ENCODE results near the gene NKX2-4.
"Not testable (repeated sequence)": the region's sequence is repeated elsewhere in the genome, so short reads cannot be mapped to it uniquely, and the experiment has no call there.

NKX2-4 gene

GRCh38 chr20:21393816-21394519, 3.4 kb downstream of the NKX2-4 start:
- no peak for DNase-seq

- DNase-seq: no peak
These were observed 4.2 kb downstream of the NKX2-4 start for GRCh38 chr20:21393166-21393565.

- no peak for DNase-seq
These were observed 5.4 kb downstream of the NKX2-4 start for GRCh38 chr20:21391972-21392352.

- DNase-seq: peak in 1 of 2 experiments; percentile 43
These were observed 5.9 kb downstream of the NKX2-4 start for GRCh38 chr20:21391185-21391971.

- DNase-seq: no peak
These were observed 6.6 kb downstream of the NKX2-4 start for GRCh38 chr20:21390768-21391167.

GRCh38 chr20:21389368-21389767, 8.0 kb downstream of the NKX2-4 start:
- DNase-seq: no peak

GRCh38 chr20:21388566-21388965, 8.8 kb downstream of the NKX2-4 start:
- DNase-seq: no peak

GRCh38 chr20:21387528-21387927, 9.8 kb downstream of the NKX2-4 start:
- DNase-seq: no peak

- DNase-seq: no peak
These were observed 11.2 kb downstream of the NKX2-4 start for GRCh38 chr20:21386111-21386510.

- DNase-seq: no peak
These were observed 12.9 kb downstream of the NKX2-4 start for GRCh38 chr20:21384308-21384892.

GRCh38 chr20:21381619-21382018, 15.7 kb downstream of the NKX2-4 start:
- DNase-seq: no peak

GRCh38 chr20:21380711-21381110, 16.6 kb downstream of the NKX2-4 start:
- DNase-seq: no peak

GRCh38 chr20:21378259-21378658, 19.1 kb downstream of the NKX2-4 start:
- DNase-seq: no peak

GRCh38 chr20:21377701-21378100, 19.6 kb downstream of the NKX2-4 start:
- DNase-seq: no peak

- DNase-seq: no peak
These were observed 20.7 kb downstream of the NKX2-4 start for GRCh38 chr20:21376626-21377025.

GRCh38 chr20:21373436-21373835, 23.9 kb downstream of the NKX2-4 start:
- DNase-seq: no peak

- DNase-seq: no peak
These were observed 25.3 kb downstream of the NKX2-4 start for GRCh38 chr20:21372016-21372415.

- DNase-seq: no peak
These were observed 26.1 kb downstream of the NKX2-4 start for GRCh38 chr20:21371193-21371592.

- DNase-seq: no peak
These were observed 28.5 kb downstream of the NKX2-4 start for GRCh38 chr20:21368791-21369190.

- DNase-seq: not testable (repeated sequence)
These were observed 31.1 kb downstream of the NKX2-4 start for GRCh38 chr20:21366273-21366672.

GRCh38 chr20:21365771-21366170, 31.6 kb downstream of the NKX2-4 start:
- no peak for DNase-seq

GRCh38 chr20:21364413-21364812, 32.9 kb downstream of the NKX2-4 start:
- DNase-seq: no peak

GRCh38 chr20:21361266-21361665, 36.1 kb downstream of the NKX2-4 start:
- DNase-seq: no peak

GRCh38 chr20:21360705-21361104, 36.6 kb downstream of the NKX2-4 start:
- no peak for DNase-seq
